ENCODE data around the gene ALX1.
A peak's percentile ranks its signal among the peaks of the same experiment; 100 is the strongest.

The ALX1 gene

DNA sequence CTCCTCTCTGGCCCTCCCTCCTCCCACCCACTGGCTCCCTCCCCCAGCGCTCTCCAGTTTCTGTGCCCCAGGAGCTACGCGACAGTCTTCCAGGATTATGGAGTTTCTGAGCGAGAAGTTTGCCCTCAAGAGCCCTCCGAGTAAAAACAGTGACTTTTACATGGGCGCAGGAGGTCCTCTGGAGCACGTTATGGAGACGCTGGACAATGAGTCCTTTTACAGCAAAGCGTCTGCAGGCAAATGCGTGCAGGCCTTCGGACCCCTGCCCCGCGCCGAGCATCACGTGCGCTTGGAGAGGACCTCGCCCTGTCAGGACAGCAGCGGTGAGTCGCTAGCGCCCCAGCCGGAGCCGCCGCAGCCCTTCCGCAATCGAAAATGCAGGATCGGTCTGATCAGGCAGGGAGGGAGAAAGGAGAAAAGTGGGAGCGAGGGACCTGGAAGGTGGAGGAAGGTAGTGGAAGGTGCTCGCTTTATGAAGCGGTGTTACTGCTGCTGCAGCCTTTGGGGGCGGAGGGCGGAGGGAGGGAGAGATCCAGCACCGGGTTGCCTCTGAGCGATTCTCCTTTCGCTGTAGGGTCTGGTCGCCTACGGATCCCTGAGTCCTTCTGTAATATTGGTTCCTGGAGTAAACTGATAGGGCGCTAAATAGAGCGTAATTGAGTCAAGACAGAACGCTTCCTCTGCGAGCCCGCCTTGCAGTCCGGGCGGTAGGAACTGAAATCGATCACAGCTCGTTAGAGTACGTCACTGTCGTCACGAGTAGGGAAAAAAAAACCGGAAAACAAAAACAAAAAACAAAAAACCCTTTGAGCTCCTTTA, at the start of gene ALX1:
ALX1 (plus strand) TSS at position 56 of the 819 bp plus-strand sequence; CDS start at position 98, 42 bp downstream.
- DNase-seq (ENCODE audit: low read depth, low spot score), result peak; percentile 44
- H3K4me3 ChIP-seq (ENCODE audit: low read depth, low read length), result peak within 1 kb of the TSS; percentile 38
- TF ChIP-seq, protein P1, sequence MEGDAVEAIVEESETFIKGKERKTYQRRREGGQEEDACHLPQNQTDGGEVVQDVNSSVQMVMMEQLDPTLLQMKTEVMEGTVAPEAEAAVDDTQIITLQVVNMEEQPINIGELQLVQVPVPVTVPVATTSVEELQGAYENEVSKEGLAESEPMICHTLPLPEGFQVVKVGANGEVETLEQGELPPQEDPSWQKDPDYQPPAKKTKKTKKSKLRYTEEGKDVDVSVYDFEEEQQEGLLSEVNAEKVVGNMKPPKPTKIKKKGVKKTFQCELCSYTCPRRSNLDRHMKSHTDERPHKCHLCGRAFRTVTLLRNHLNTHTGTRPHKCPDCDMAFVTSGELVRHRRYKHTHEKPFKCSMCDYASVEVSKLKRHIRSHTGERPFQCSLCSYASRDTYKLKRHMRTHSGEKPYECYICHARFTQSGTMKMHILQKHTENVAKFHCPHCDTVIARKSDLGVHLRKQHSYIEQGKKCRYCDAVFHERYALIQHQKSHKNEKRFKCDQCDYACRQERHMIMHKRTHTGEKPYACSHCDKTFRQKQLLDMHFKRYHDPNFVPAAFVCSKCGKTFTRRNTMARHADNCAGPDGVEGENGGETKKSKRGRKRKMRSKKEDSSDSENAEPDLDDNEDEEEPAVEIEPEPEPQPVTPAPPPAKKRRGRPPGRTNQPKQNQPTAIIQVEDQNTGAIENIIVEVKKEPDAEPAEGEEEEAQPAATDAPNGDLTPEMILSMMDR (IDR thresholded peaks at IDR 0.05; ENCODE audit: low read depth, low read length), result no peak
- in situ Hi-C loops (cut with HindIII; ENCODE audit: low sequenced_read_pairs), result no loop called here

DNA sequence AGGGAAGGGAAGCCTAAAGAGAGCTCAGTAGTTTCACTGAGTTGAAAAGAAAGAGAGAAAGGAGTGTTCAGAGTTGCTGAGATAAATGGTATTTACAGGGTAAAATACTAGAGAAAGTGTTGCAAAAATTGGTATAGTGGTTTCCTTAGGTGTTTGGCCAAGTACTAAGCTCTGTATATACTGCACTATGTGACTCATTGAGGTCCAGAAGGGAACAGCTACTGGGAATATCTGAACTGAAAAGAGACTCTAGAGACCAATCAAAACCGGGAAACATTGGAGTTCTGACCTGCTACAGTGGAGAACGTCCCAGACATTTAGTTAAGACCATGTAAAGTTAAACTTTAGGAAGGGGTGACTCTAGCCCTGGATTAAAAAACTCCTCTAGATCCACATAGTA, 42.7 kb upstream of the ALX1 start:
- TF ChIP-seq, protein P1 (IDR thresholded peaks at IDR 0.05; ENCODE audit: low read depth, low read length), result no peak
- no peak for DNase-seq (ENCODE audit: low read depth, low spot score)
- in situ Hi-C loops (cut with HindIII; ENCODE audit: low sequenced_read_pairs), result no loop called here
- H3K4me3 ChIP-seq (ENCODE audit: low read depth, low read length), result no peak overlapping the region

DNA sequence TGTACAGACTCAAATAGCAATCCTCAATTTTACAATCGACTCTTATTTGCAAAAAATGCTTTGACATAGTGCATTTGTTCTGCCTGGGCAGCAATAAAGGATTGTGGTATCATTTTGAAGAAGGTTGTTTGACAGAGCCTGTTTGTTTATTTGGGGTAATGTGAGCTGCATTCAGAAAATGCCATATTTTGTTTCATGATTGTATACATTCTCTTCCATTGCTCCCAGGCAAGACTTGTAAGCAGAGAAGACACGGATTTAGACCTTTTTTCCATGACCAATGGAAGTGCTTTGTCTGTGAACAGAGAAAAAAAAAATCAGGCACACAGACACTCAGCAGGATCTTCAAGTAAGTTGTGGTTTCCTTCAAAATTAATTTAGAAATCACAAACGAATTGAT, 35.5 kb upstream of the ALX1 start:
- no peak overlapping the region for H3K4me3 ChIP-seq (ENCODE audit: low read depth, low read length)
- TF ChIP-seq, protein P1 (IDR thresholded peaks at IDR 0.05; ENCODE audit: low read depth, low read length), result no peak
- in situ Hi-C loops (cut with HindIII; ENCODE audit: low sequenced_read_pairs), result no loop called here
- no peak for DNase-seq (ENCODE audit: low read depth, low spot score)

DNA sequence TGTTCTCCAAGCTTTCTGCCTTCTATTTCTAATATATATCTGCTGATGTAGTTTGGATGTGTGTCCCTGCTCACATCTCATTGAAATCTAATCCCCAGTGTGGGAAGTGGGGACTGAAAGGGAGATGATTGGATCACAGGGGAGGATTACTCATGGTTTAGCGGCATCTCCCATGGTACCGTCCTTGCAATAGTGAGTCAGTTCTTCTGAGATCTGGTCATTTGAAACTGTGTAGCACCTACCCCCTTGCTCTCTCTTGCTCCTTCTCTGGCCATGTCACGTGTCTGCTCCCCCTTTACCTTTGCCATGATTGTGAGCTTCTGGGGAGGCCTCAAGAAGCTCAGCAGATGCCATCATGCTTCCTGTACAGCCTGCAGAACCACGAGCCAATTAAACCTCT, 26.2 kb upstream of the ALX1 start:
- TF ChIP-seq, protein P1 (IDR thresholded peaks at IDR 0.05; ENCODE audit: low read depth, low read length), result no peak
- no peak for DNase-seq (ENCODE audit: low read depth, low spot score)
- no peak overlapping the region for H3K4me3 ChIP-seq (ENCODE audit: low read depth, low read length)
- in situ Hi-C loops (cut with HindIII; ENCODE audit: low sequenced_read_pairs), result no loop called here

DNA sequence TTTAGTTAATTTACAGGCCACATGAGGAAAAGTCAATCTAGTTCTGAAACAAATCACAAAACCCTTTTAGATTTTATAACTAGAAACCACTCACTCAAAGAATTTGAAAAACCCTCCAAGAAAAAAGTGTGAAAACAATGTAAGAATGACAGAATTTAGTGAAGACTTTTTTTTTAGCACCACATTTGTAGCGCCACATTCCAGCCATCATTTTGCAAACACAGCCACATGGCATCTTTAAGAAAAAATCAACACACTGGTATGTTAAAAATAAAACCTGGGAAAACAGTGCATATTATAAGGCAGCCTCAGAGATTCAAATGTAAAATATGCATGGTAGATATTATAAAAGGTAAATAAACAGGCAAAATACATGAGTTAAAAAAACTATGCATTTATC, 22.3 kb upstream of the ALX1 start:
- in situ Hi-C loops (cut with HindIII; ENCODE audit: low sequenced_read_pairs), result no loop called here
- no peak overlapping the region for H3K4me3 ChIP-seq (ENCODE audit: low read depth, low read length)
- DNase-seq (ENCODE audit: low read depth, low spot score), result no peak
- TF ChIP-seq, protein P1 (IDR thresholded peaks at IDR 0.05; ENCODE audit: low read depth, low read length), result no peak

DNA sequence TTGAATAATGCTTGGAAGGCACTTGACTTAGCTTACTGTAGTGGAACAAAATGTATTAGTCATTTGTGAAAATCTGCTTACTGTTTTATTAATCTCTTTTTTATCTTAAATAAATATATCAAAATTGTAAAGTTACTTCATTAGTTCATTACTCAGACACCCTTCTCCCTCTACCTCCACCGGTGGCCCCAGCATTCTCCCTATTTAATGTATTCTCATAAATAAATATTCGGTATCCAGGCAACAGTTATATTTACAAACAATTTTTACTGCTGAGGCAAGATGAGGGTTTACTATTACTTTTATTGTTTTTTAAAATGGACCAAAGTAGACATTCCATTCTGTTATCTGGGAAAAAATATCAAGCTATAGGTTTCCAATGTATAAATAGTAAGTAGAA, 19.6 kb upstream of the ALX1 start:
- DNase-seq (ENCODE audit: low read depth, low spot score), result no peak
- no peak overlapping the region for H3K4me3 ChIP-seq (ENCODE audit: low read depth, low read length)
- in situ Hi-C loops (cut with HindIII; ENCODE audit: low sequenced_read_pairs), result no loop called here
- TF ChIP-seq, protein P1 (IDR thresholded peaks at IDR 0.05; ENCODE audit: low read depth, low read length), result no peak
